GM19099 (cell line): Measurements from ENCODE around the gene RCBTB1.

Experiments
- POLR2A ChIP-seq: IDR thresholded peaks from 3 replicates; pipeline ENCODE4 v1.6.1; 2011; ENCODE audit warnings: low read depth; ENCODE audit not compliant: insufficient read length; ENCODE audit errors: extremely low read depth

RCBTB1 gene

GRCh38 chr13:49585220-49586157 lies at the start of gene RCBTB1:
TSS of gene RCBTB1 (minus strand) at chr13:49585558. CDS start at chr13:49567279, 18,279 bp downstream.
- TF ChIP-seq POLR2A, result peak; percentile 67

- TF ChIP-seq POLR2A, result no peak
Observed at GRCh38 chr13:49633710-49634109, 48.4 kb upstream of the RCBTB1 start.

- no peak for TF ChIP-seq POLR2A
Observed at GRCh38 chr13:49632156-49632555, 46.8 kb upstream of the RCBTB1 start.

GRCh38 chr13:49630580-49630979 lies 45.2 kb upstream of the RCBTB1 start:
- TF ChIP-seq POLR2A, result no peak

- TF ChIP-seq POLR2A, result no peak
Observed at GRCh38 chr13:49629947-49630346, 44.6 kb upstream of the RCBTB1 start.

GRCh38 chr13:49629196-49629938 lies 44.0 kb upstream of the RCBTB1 start:
- TF ChIP-seq POLR2A, result no peak

- TF ChIP-seq POLR2A, result peak; percentile 87
Observed at GRCh38 chr13:49627831-49628652, 42.7 kb upstream of the RCBTB1 start, which contains the start of gene ARL11. TSS of gene ARL11 (plus strand) at chr13:49628507. CDS start at chr13:49630448, 1,941 bp downstream.

GRCh38 chr13:49625392-49626079 lies 40.2 kb upstream of the RCBTB1 start:
- TF ChIP-seq POLR2A, result no peak

- no peak for TF ChIP-seq POLR2A
Observed at GRCh38 chr13:49624229-49624628, 38.9 kb upstream of the RCBTB1 start.

GRCh38 chr13:49622174-49622946 lies 37.0 kb upstream of the RCBTB1 start:
- no peak for TF ChIP-seq POLR2A

GRCh38 chr13:49620170-49620621 lies 34.8 kb upstream of the RCBTB1 start:
- peak; percentile 28 for TF ChIP-seq POLR2A

- no peak for TF ChIP-seq POLR2A
Observed at GRCh38 chr13:49616676-49617065, 31.3 kb upstream of the RCBTB1 start.
